Measurements from ENCODE around the gene EBNA1BP2.
A peak's percentile ranks its signal among the peaks of the same experiment; 100 is the strongest.
"Not testable (repeated sequence)": the region's sequence is repeated elsewhere in the genome, so short reads cannot be mapped to it uniquely, and the experiment has no call there.

The EBNA1BP2 gene

GRCh38 chr1:43171312-43171875, 696 bp downstream of the EBNA1BP2 start:
- no peak for DNase-seq

DNA sequence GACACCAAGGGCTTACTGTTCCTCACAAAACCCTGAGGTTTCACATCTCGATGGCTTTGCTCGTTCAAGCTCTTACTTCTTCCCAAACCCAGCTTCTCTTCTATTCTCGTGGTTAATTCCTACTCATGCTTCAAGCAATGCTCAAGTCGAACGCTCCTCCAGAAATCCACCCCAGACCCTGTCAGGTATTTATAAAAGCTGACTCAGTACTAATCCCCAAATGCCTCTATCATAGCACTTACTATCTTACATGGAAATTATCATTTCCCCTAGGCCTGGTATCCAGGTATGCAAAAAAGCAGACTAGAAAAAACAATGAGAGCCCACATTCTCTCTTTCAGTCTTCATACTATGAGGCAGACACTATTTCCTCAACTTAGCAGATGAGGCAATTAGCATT, 6.3 kb downstream of the EBNA1BP2 start:
- DNase-seq, result no peak

- no peak for DNase-seq
Measured at GRCh38 chr1:43165162-43165561, 6.9 kb downstream of the EBNA1BP2 start.

- no peak for DNase-seq
Measured at GRCh38 chr1:43156026-43156425, 16.1 kb downstream of the EBNA1BP2 start.

GRCh38 chr1:43153443-43153842, 18.6 kb downstream of the EBNA1BP2 start:
- DNase-seq, result no peak

DNA sequence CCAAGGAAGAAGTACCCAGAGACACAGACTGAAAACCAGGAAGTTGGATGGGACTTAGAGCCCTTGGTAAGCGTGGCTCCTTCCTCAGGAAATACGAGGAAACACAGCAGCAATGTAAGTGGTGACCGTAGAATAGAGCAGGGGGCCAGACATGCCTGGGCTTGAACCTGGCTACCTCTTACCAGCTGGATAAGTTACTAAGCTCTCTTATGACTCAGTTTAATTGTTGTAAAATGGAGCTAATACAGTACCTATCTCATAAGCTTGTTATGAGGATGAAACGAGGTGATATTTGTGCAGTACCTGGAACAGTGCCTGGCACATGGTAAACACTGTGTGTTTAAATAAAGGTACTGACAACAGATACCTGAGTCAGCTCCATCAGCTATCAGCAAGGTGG, 19.2 kb downstream of the EBNA1BP2 start:
- DNase-seq, result no peak

GRCh38 chr1:43149889-43150288, 22.2 kb downstream of the EBNA1BP2 start:
- no peak for DNase-seq

DNA sequence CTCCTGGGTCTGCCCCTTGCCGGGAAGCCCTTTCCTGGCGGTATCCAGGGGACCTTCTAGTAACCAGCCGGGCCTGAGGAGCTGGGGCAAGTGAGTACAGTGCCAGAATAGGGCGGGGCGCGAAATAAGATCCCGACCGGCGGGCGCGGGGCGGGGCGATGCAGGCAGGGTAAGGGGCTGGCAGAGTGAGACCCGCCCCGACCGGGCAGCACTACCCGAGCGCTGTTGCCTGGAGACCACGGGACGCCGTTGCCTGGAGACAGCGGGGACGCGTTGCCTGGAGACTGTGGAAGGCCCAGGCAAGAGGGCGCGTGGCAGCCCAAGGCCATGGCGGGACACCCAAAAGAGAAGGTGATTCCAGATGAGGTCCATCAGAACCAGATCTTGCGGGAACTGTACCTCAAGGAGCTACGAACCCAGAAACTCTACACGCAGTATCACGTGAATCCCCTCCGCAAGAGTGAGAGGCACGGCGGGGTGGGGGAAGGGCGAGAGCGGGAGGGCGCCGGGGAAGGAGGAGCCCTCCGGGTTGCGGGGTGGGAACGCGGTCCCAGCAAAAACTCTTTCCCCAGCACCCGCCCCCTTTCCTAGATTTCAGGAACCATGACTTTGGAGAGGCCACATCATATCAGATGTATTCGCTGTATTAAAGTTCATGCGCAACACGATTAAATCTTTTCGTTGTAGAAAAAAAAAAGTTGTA, 24.3 kb downstream of the EBNA1BP2 start:
- peak; percentile 85 to 89 for DNase-seq

DNA sequence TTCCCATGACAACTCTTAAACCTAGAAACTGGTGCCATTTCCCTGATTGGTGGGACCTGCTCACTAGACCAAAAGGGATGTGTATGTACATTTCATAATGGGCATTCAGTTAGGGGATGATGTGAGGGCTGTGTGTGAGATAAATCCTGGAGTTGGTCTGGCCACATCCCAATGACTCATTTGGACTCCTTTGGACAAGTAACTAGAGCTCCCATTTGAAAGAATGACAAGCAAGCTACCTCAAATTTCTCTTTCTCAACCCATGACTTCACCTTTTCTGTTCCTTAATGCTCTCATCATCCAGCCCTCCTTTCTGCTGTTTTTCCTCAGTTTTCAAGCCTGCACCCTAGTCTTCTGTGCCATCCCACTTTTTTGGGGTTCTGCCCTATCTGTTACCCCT, 27.9 kb downstream of the EBNA1BP2 start:
- no peak for DNase-seq

- DNase-seq, result no peak
Measured at GRCh38 chr1:43143441-43143888, 28.6 kb downstream of the EBNA1BP2 start.

GRCh38 chr1:43140583-43140982, 31.5 kb downstream of the EBNA1BP2 start:
- DNase-seq, result no peak

GRCh38 chr1:43140010-43140409, 32.1 kb downstream of the EBNA1BP2 start:
- no peak for DNase-seq

DNA sequence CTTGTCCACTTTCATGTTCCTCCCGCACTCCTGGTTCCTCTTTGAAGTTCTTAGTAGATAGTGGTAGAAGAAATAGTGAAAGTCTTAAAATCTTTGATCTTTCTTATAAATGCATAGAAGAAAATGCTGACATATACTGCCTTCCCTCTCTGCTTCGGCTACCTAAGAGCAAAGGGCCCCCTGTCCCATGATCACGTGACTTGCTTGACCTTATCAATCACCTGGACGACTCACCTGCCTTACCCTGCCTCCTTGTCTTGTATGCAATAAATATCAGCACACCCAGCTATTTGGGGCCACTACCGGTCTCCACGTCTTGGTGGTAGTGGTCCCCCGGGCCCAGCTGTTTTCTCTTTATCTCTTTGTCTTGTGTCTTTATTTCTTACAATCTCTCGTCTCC, 32.8 kb downstream of the EBNA1BP2 start:
- not testable (repeated sequence) for DNase-seq

DNA sequence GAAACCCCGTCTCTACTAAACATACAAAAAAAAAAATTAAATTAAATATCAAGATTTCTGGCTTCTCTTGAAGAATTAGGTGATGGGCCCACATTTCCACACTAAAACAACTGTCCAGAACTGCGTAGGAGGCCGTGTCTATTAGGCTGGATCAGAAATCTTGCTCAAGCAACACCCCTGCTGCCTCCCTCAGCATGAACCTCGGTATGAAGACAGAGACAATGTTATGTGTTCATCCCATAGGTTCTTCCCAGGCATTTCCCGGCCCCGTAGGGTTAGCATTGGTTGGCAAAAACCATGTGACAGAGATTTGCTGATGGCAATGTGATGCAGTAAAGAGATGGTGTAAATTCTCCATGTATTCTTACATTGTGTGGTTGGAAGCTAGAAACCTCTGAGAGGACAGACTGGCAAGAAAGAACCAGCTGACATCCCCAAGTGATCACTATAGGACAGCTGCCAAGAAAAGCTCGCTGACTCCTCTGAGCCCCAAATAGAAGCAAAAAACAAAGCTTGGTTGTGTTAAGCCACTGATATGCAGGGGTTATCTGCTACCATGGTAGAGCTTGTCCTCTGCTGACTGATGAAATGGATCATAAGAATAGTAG, 34.5 kb downstream of the EBNA1BP2 start:
- no peak for DNase-seq

- DNase-seq, result no peak
Measured at GRCh38 chr1:43135857-43136781, 36.0 kb downstream of the EBNA1BP2 start.

DNA sequence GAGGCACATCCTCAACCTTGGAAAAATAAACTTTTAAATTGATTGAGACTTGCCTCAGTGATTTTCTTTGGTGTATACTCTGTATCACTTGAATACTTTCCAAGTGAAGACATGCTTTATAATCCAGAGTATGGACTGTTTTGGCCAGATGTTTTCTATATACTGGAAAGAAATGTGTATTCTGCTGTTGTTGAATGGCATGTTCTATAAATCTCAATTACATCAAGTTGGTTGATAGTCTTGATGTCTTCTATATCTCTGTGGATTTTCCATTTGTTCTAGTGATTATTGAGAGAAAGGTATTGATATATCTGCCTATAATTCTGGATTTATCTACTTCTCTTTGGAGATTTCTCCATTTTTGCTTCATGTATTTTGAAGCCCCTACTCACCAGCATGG, 37.5 kb downstream of the EBNA1BP2 start:
- no peak for DNase-seq

GRCh38 chr1:43134068-43134467, 38.0 kb downstream of the EBNA1BP2 start:
- no peak for DNase-seq

DNA sequence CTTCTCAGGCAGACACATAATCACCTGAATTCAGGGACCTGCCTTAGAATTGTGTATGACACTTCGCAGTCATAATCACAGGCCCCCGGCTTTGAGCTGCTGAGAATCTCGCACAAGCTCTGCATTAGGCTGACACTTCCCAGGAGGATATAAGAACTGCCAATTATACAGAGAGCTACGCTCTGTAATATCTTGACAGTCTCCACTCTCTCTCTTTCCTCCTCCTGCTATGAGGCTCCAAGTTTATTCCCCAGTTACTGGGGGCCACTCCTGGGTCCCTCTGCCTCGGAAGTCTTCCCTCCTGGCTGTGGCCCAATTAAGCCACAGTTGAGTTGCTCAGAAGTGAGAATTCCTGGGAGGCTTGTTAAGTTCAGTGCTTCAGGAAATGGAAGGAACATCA, 42.7 kb downstream of the EBNA1BP2 start:
- no peak for DNase-seq

GRCh38 chr1:43128816-43129215, 43.3 kb downstream of the EBNA1BP2 start:
- DNase-seq, result no peak

DNA sequence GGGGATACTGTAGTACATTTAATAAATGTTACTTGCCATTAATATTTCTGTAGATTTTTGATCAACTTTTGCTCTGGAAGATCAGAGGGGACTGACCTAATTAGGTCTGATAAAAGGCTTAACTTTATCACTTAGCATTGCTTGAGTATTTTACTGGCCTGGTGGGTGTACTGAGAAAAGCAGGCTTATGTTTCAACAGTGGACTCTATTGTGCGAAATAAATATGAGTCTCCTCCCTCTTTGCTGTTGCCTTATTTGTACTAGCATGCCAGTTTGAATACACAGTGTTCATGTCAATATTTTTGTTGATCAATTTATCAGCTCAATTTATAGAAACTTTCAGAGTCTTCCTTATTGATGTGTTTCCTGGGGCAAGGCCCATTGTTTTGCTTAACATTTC, 49.1 kb downstream of the EBNA1BP2 start:
- DNase-seq, result no peak

DNA sequence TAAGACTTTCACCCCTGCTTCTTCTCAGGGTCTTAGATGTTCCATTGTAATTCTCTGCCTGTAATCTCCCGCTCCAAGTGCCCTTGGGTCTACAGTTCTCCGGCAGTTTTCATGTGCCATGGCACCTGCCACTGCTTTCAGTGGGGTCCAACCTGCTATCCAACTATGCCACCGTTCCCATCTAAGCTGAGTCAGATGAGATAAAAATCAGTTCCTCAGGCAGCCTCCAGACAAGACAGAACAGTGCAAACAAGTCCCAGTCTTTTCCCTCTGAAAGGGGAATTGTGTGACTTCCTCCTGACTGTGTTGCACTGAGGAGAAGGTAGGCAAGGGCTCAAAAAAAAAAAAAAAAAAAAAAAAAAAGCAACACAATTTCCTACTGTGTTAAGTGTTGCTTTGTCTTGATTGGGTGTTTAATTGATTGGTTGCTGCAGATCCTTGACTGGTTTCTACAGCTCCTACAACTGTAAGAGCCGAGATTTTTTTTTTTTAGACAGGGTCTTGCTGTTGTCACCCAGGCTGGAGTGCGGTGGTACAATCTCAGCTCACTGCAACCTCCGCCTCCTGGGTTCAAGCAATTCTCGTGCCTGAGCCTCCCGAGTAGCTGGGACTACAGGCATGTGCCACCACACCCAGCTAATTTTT, 50.7 kb downstream of the EBNA1BP2 start:
- peak in 1 of 2 experiments; percentile 19 for DNase-seq

DNA sequence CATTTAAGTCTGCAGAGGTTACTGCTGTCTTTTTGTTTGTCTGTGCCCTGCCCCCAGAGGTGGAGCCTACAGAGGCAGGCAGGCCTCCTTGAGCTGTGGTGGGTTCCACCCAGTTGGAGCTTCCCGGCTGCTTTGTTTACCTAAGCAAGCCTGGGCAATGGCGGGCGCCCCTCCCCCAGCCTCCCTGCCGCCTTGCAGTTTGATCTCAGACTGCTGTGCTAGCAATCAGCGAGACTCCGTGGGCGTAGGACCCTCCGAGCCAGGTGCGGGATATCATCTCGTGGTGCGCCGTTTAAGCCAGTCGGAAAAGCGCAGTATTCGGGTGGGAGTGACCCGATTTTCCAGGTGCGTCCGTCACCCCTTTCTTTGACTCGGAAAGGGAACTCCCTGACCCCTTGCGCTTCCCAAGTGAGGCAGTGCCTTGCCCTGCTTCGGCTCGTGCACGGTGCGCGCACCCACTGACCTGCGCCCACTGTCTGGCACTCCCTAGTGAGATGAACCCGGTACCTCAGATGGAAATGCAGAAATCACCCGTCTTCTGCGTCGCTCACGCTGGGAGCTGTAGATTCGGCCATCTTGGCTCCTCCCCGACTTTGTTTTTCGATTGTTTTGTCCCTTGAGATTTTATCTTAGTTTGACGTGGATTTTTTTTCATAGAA, 52.0 kb downstream of the EBNA1BP2 start:
- peak in 1 of 2 experiments; percentile 45 for DNase-seq

Measured in NCI-H2081 (cell line).